Activated B cell treated with CpG ODN at 0.5 μM for 24 hours (primary cell): ENCODE data around the gene TMCC2. TPM values are rescaled to one million over a fixed set of nuclear protein-coding genes. Genes with fewer than 3 reads are reported as not detected.
A peak's percentile ranks its signal among the peaks of the same experiment; 100 is the strongest.
"Not testable (repeated sequence)": the region's sequence is repeated elsewhere in the genome, so short reads cannot be mapped to it uniquely, and the experiment has no call there.

Experiments
- ATAC-seq: fragments of 200-7000 bp; cut with Tn5 transposase; one replicate; pipeline ENCODE4 v1.10.0; 2021; ENCODE audit warnings: low read depth, mild to moderate bottlenecking, moderate library complexity
- CTCF ChIA-PET: fragments of 350-600 bp; sonication (Branson Sonifier 250); formaldehyde crosslinking; loops from one replicate; lab custom pipeline; 2021; ENCODE audit warnings: antibody characterized with exemption; lab: Charles Lee
- POLR2A ChIA-PET: fragments of 350-600 bp; sonication (Branson Sonifier 250); formaldehyde crosslinking; loops from one replicate; lab custom pipeline; 2021; ENCODE audit warnings: antibody characterized with exemption; lab: Charles Lee
- DNase-seq: peaks from one replicate; pipeline ENCODE4 v3.0.0; 2022
- H3K27ac Mint-ChIP-seq: one replicate; pipeline ENCODE4 v1.8.0; 2020; ENCODE audit warnings: mixed read lengths
- H3K27me3 Mint-ChIP-seq: one replicate; pipeline ENCODE4 v1.8.0; 2021; ENCODE audit warnings: mixed read lengths
- H3K36me3 Mint-ChIP-seq: one replicate; pipeline ENCODE4 v1.8.0; 2021; ENCODE audit warnings: low read depth, mixed read lengths
- H3K4me1 Mint-ChIP-seq: one replicate; pipeline ENCODE4 v1.8.0; 2021; ENCODE audit warnings: mixed read lengths
- H3K4me3 Mint-ChIP-seq: one replicate; pipeline ENCODE4 v1.8.0; 2020; ENCODE audit warnings: mild to moderate bottlenecking, mixed read lengths
- H3K9me3 Mint-ChIP-seq: one replicate; pipeline ENCODE4 v1.8.0; 2020; ENCODE audit warnings: mixed read lengths
- intact Hi-C: fragments of 100-400 bp; cut with micrococcal nuclease; formaldehyde crosslinking; loops from one replicate; pipeline ENCODE4 v1.15.1; 2024
- total RNA-seq: library from RNA; stranded (reverse); gene quantifications from 2 replicates; pipeline ENCODE4 v1.2.3, GENCODE V29; 2022
- TF ChIP-seq, protein P1 (sequence below): fragments of 200-600 bp; IDR thresholded peaks from one replicate; pipeline ENCODE4 v1.8.0; 2022; ENCODE audit warnings: antibody characterized with exemption, mild to moderate bottlenecking

The TMCC2 gene
- total RNA-seq, 1 donor from 2014 or later = 1.2 TPM

DNA sequence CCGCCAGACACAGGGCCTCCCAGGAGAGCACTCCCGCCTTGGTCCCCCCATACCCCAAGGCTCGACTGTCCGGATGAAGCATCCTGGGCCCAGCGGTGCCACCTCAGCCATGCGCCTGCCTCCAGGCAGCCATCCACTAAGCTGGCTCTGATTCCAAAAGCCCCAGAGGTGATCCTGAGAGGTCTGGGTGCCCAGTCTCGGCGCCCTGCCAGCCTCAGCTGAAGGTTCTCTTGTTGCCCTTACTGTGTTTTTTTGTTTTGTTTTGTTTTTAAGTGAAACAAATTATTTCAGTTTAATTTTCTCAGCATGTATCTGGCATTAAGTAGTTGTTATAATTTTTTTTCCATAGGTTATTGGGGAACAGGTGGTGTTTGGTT, 48.9 kb downstream of the TMCC2 start:
- H3K4me3 Mint-ChIP-seq = no peak overlapping the region
- CTCF ChIA-PET = interaction anchor here (4.3 to 10.5 kb wide), 5 partner anchors 9 to 248 kb away, joined by 41 to 585 read pairs (median 139); partner anchors contain the start of gene NUAK2
- no peak for DNase-seq
- POLR2A ChIA-PET = interaction anchor here (7.7 to 35.7 kb wide), 2 partner anchors 10 to 39 kb away, joined by 196 to 1622 read pairs; partner anchors contain the start of gene NUAK2
- H3K27me3 Mint-ChIP-seq = no peaks in the 10 kb centered on the region
- TF ChIP-seq, protein P1, sequence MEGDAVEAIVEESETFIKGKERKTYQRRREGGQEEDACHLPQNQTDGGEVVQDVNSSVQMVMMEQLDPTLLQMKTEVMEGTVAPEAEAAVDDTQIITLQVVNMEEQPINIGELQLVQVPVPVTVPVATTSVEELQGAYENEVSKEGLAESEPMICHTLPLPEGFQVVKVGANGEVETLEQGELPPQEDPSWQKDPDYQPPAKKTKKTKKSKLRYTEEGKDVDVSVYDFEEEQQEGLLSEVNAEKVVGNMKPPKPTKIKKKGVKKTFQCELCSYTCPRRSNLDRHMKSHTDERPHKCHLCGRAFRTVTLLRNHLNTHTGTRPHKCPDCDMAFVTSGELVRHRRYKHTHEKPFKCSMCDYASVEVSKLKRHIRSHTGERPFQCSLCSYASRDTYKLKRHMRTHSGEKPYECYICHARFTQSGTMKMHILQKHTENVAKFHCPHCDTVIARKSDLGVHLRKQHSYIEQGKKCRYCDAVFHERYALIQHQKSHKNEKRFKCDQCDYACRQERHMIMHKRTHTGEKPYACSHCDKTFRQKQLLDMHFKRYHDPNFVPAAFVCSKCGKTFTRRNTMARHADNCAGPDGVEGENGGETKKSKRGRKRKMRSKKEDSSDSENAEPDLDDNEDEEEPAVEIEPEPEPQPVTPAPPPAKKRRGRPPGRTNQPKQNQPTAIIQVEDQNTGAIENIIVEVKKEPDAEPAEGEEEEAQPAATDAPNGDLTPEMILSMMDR = no peak
- no peaks in the 10 kb centered on the region for H3K36me3 Mint-ChIP-seq
- H3K9me3 Mint-ChIP-seq = no peaks in the 10 kb centered on the region
- peaks cover 80% of the 10 kb centered on the region for H3K4me1 Mint-ChIP-seq
- intact Hi-C loops = no loop called here
- ATAC-seq = no peak
- H3K27ac Mint-ChIP-seq = peak overlapping the region; percentile 35

DNA sequence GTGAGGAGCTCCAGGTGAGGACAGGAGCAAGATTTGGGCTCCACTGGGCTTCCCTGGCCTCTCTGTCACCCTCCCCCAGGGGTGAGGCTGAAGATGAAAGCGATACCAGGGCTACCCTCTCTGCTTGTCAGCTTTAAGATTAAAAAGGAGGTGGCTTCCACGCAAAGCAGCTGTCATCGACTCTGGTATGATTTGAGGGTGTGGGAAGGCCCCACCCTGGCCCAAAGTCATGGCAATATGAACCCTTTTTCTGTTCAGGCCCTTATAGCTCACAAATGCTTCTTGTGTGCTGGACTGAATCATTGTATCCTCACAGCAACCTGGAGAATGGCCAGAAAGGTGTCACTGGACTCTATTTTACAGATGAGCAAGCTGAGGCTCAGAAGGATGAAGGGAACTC, 52.2 kb downstream of the TMCC2 start:
- POLR2A ChIA-PET = interaction anchor here (1.1 to 35.7 kb wide), 3 partner anchors 7 to 161 kb away, joined by 4 to 1622 read pairs (median 196); partner anchors contain the start of gene NUAK2
- DNase-seq = no peak
- TF ChIP-seq, protein P1 = no peak
- CTCF ChIA-PET = interaction anchor here (1.1 to 10.5 kb wide), 4 partner anchors 9 to 45 kb away, joined by 3 to 139 read pairs (median 15); no protein-coding TSS in a partner anchor
- H3K4me3 Mint-ChIP-seq = peak overlapping the region; percentile 56
- no peaks in the 10 kb centered on the region for H3K9me3 Mint-ChIP-seq
- ATAC-seq = peak; percentile 37
- peaks cover 94% of the 10 kb centered on the region for H3K4me1 Mint-ChIP-seq
- no peaks in the 10 kb centered on the region for H3K36me3 Mint-ChIP-seq
- intact Hi-C loops = loop anchor here (10.0 kb wide), 2 partner anchors 865 to 1645 kb away; partner anchors contain the start of genes FCMR and PPP1R15B
- no peaks in the 10 kb centered on the region for H3K27me3 Mint-ChIP-seq
- H3K27ac Mint-ChIP-seq = peak overlapping the region; percentile 81

DNA sequence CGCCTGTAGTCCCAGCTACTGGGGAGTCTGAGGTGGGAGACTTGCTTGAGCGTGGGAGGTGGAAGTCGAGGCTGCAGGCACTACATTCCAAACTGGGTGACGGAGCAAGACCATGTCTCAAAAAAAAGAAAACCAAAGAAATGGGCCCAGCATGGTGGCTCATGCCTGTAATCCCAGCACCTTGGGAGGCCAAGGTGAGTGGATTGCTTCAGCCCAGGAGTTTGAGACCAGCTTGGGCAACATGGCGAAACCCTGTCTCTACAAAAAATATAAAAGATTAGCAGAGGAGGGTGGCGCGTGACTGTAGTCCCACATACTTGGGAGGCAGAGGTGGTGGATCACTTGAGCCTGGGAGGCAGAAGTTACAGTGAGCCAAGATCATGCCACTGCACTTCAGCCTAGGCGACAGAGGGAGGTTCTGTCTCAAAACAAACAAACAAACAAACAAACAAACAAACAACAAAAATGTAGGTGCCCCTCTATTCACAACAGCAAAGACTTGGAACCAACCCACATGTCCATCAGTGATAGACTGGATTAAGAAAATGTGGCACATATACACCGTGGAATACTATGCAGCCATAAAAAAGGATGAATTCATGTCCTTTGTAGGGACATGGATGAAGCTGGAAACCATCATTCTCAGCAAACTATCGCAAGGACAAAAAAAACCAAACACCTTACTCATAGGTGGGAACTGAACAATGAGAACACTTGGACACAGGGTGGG, 53.1 kb downstream of the TMCC2 start:
- ChIA-PET CTCF (interaction anchor here (1.8 to 10.5 kb wide), 4 partner anchors 7 to 45 kb away, joined by 15 to 139 read pairs (median 82); no protein-coding TSS in a partner anchor), POLR2A (interaction anchor here (1.1 to 35.7 kb wide), 3 partner anchors 6 to 160 kb away, joined by 4 to 1622 read pairs (median 196); partner anchors contain the start of gene NUAK2)
- DNase-seq, H3K4me3 Mint-ChIP-seq, H3K36me3 Mint-ChIP-seq, H3K27me3 Mint-ChIP-seq, ATAC-seq, H3K9me3 Mint-ChIP-seq: not testable (repeated sequence)
- Mint-ChIP-seq H3K4me1 (peaks cover 94% of the 10 kb centered on the region), H3K27ac (peak overlapping the region; percentile 81)
- intact Hi-C loops = loop anchor here (10.0 kb wide), 2 partner anchors 866 to 1644 kb away; partner anchors contain the start of genes FCMR and PPP1R15B

DNA sequence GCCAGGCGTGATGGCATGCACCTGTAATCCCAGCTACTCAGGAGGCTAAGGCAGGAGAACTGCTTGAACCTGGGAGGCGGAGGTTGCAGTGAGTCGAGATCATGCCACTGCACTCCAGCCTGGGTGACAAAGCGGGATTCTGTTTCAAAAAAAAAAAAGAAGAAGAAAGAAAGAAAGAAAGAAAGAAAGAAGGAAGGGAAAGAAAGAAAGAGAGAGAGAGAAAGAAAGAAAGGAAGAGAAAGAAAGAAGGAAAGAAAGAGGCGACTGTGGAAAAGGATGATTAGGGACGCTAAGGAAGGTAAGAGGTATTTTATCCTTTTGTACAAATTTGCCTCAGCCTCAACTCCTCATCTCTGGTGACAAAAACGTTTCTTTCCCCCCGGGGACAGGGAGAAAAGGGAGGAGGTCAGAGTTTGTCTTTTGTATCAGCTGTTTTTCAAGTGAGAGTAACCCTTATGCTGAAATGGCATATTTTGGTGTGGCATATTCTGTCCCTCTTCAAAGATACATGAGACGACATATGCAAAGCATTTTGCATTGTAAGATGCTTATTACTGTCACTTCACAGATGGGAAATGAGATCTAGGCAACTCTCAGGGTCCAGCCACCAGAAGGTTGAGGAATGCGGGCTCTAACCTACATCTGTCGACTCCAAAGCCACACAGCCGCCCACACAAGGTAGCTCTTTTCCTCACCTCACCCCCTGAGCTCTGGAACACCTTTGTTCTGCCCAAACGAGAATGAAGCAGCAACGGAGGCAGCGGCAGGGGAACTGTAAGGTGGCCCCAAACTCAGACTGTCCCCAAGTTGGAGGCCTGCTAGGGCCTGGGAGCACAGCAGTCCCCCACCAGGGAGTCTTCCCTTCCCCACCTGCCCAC, 55.8 kb downstream of the TMCC2 start:
- Mint-ChIP-seq H3K36me3 (peaks cover 1% of the 10 kb centered on the region), H3K27ac (peak overlapping the region; percentile 98), H3K4me3 (peak overlapping the region; percentile 39), H3K4me1 (peaks cover 94% of the 10 kb centered on the region), H3K9me3 (no peaks in the 10 kb centered on the region), H3K27me3 (no peaks in the 10 kb centered on the region)
- TF ChIP-seq, protein P1 = no peak
- ATAC-seq = no peak
- CTCF ChIA-PET = interaction anchor here (1.0 to 10.0 kb wide), 5 partner anchors 10 to 245 kb away, joined by 3 to 139 read pairs (median 70); partner anchors contain the start of gene NUAK2
- intact Hi-C loops = loop anchor here (2.0 to 10.0 kb wide), 3 partner anchors 37 to 1641 kb away; partner anchors contain the start of genes FCMR, NUAK2 and PPP1R15B
- DNase-seq = no peak
- POLR2A ChIA-PET = interaction anchor here (1.4 to 35.7 kb wide), 4 partner anchors 11 to 32 kb away, joined by 3 to 1622 read pairs (median 24); partner anchors contain the start of gene NUAK2
